Endodermal cell (in vitro differentiated cells): ENCODE measurements around the gene MSL3B.

ENCODE experiments used
- DNase-seq: peaks from one replicate; pipeline ENCODE4 v3.0.0-alpha.2; 2017
- H3K27ac ChIP-seq: 2 replicates; pipeline ENCODE4 v1.5.1; 2013; ENCODE audit warnings: mild to moderate bottlenecking, low read depth, low read length, moderate library complexity
- H3K27me3 ChIP-seq: 2 replicates; pipeline ENCODE4 v1.6.1; 2013; ENCODE audit warnings: mild to moderate bottlenecking, low read length, moderate library complexity; ENCODE audit not compliant: insufficient read depth, control insufficient read depth, poor library complexity, severe bottlenecking
- H3K36me3 ChIP-seq: 2 replicates; pipeline ENCODE4 v1.7.0; 2013; ENCODE audit warnings: mild to moderate bottlenecking, low read length, moderate library complexity; ENCODE audit not compliant: control insufficient read depth, insufficient read depth
- H3K4me1 ChIP-seq: one replicate; pipeline ENCODE4 v1.7.0; 2013; ENCODE audit warnings: low read length; ENCODE audit not compliant: control insufficient read depth, insufficient read depth
- H3K4me3 ChIP-seq: 2 replicates; pipeline ENCODE4 v1.5.1; 2013; ENCODE audit warnings: mild to moderate bottlenecking, low read length, moderate library complexity
- H3K9ac ChIP-seq: 2 replicates; pipeline ENCODE4 v1.6.1; 2013; ENCODE audit warnings: mild to moderate bottlenecking, low read length, moderate library complexity; ENCODE audit not compliant: poor library complexity, severe bottlenecking; ENCODE audit errors: extremely low read depth
- H3K9me3 ChIP-seq: 2 replicates; pipeline ENCODE4 v1.6.1; 2013; ENCODE audit warnings: mild to moderate bottlenecking, low read length, moderate library complexity; ENCODE audit not compliant: control insufficient read depth
- H3K27ac Mint-ChIP-seq: 2 replicates; pipeline ENCODE4 v1.8.0; 2020; ENCODE audit warnings: mixed read lengths
- H3K27me3 Mint-ChIP-seq: 2 replicates; pipeline ENCODE4 v1.8.0; 2021; ENCODE audit warnings: mild to moderate bottlenecking, mixed read lengths; ENCODE audit not compliant: insufficient read depth
- H3K36me3 Mint-ChIP-seq: 2 replicates; pipeline ENCODE4 v1.8.0; 2020; ENCODE audit warnings: low read depth, mixed read lengths
- H3K4me1 Mint-ChIP-seq: 2 replicates; pipeline ENCODE4 v1.8.0; 2020; ENCODE audit warnings: mixed read lengths
- H3K4me3 Mint-ChIP-seq: 2 replicates; pipeline ENCODE4 v1.8.0; 2020; ENCODE audit warnings: mild to moderate bottlenecking, moderate library complexity, mixed read lengths
- H3K9me3 Mint-ChIP-seq: 2 replicates; pipeline ENCODE4 v1.8.0; 2020; ENCODE audit warnings: mild to moderate bottlenecking, mixed read lengths
- WGBS, 2 experiments: methylation state at CpG; one replicate each; pipeline versions ENCODE4 v1.1.5 to v1.1.7; 2013; ENCODE audit warnings: missing lambda C conversion rate in 2 of 2, mixed read lengths in 1 of 2; ENCODE audit not compliant: insufficient coverage in 1 of 2, insufficient read length in 1 of 2; 5-methylcytosine and 5-hydroxymethylcytosine counted together
- TF ChIP-seq, protein P1 (sequence below): fragments of 200-600 bp; sonication (generic); conservative IDR thresholded peaks from 2 replicates; pipeline ENCODE4 v1.5.0; 2021; ENCODE audit warnings: antibody characterized with exemption, mild to moderate bottlenecking

MSL3B gene

DNA sequence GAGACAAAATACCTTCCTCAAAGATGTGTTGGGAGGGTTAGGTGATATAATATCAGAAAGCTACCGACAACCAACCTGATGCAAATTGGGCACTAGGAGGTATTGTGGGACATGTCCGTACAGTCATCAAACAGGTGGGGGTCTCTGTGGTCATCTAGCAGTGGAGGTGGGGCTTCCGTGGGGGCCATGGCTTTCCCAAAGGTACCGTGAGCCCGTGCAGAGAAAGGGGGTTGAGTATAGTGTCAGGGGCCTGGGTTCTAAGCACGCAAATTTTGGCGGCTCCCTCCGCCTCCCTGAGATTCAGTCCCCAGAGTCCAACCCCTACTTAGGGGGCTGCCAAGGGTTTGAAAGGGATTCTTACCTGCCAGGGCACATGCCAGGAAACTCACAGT is 46.5 kb downstream of the MSL3B start:
- no peak overlapping the region for H3K27ac Mint-ChIP-seq

DNA sequence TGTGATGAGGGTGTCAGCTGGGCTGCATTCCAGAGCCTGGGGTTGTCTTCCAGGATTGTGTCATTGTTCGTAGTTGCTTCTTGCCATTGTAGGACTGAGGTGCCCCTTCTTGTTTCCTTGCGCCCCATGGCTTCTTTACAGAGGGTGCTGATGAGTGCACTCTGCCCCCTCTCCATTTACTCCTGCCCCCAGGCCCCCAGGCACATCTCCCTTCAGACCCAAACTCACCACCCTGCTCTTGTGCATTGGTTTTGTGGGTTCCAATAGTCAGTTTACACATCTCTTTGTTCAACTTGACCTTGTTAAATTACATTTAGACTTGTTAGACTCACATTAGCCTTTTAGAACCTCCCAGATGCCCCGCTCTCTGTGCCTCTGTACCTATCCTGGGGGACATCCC is 47.0 kb downstream of the MSL3B start:
- peak; percentile 29 for DNase-seq
- no peaks in the 10 kb centered on the region for H3K4me1 ChIP-seq
- Mint-ChIP-seq H3K4me3 (no peak overlapping the region), H3K27me3 (no peaks in the 10 kb centered on the region), H3K9me3 (peaks cover 2% of the 10 kb centered on the region), H3K27ac (no peak overlapping the region), H3K36me3 (no peaks in the 10 kb centered on the region), H3K4me1 (peaks cover 7% of the 10 kb centered on the region)
- no peak overlapping the region for H3K27ac ChIP-seq
- WGBS, 2 experiments = 67 to 93% methylated on average over 1 to 3 of the region's 3 CpGs
- no peaks in the 10 kb centered on the region for H3K27me3 ChIP-seq
- no peak overlapping the region for H3K4me3 ChIP-seq
- no peak overlapping the region for H3K9ac ChIP-seq
- no peaks in the 10 kb centered on the region for H3K9me3 ChIP-seq
- TF ChIP-seq, protein P1, sequence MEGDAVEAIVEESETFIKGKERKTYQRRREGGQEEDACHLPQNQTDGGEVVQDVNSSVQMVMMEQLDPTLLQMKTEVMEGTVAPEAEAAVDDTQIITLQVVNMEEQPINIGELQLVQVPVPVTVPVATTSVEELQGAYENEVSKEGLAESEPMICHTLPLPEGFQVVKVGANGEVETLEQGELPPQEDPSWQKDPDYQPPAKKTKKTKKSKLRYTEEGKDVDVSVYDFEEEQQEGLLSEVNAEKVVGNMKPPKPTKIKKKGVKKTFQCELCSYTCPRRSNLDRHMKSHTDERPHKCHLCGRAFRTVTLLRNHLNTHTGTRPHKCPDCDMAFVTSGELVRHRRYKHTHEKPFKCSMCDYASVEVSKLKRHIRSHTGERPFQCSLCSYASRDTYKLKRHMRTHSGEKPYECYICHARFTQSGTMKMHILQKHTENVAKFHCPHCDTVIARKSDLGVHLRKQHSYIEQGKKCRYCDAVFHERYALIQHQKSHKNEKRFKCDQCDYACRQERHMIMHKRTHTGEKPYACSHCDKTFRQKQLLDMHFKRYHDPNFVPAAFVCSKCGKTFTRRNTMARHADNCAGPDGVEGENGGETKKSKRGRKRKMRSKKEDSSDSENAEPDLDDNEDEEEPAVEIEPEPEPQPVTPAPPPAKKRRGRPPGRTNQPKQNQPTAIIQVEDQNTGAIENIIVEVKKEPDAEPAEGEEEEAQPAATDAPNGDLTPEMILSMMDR = no peak
- no peaks in the 10 kb centered on the region for H3K36me3 ChIP-seq

More for the DNA sequence above, 46.5 kb downstream of the MSL3B start:
- Mint-ChIP-seq H3K27me3 (no peaks in the 10 kb centered on the region), H3K4me1 (peaks cover 7% of the 10 kb centered on the region), H3K9me3 (peaks cover 2% of the 10 kb centered on the region), H3K36me3 (no peaks in the 10 kb centered on the region), H3K4me3 (no peak overlapping the region)
- H3K36me3 ChIP-seq = no peaks in the 10 kb centered on the region
- no peaks in the 10 kb centered on the region for H3K27me3 ChIP-seq
- no peaks in the 10 kb centered on the region for H3K9me3 ChIP-seq
- WGBS, 2 experiments = 95 to 97% methylated on average over 5 to 8 of the region's 8 CpGs
- TF ChIP-seq, protein P1 = no peak
- no peak for DNase-seq
- no peak overlapping the region for H3K9ac ChIP-seq
- no peak overlapping the region for H3K4me3 ChIP-seq
- H3K27ac ChIP-seq = no peak overlapping the region
- H3K4me1 ChIP-seq = no peaks in the 10 kb centered on the region

DNA sequence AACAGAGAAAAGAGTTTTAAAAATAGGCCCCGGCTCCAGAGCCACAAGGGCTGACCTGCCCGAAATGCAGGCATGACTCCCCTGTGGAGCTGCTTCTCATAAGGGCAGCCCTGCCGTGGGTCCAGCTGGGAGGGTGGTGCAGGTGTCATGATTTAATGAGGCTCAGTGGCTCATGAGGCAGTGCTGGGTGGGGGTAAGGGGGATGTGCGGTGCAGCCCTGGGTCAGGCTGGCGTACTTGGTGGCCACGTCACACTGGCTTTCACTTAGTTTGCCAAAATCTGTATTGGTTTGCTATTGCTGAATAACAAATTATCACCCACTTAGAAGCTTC is 47.4 kb downstream of the MSL3B start:
- 90% methylated on average over 4 to 6 of the region's 6 CpGs for WGBS, 2 experiments

More for the DNA sequence above, 47.4 kb downstream of the MSL3B start:
- peak; percentile 34 for DNase-seq
- Histone ChIP-seq H3K4me3 (no peak overlapping the region), H3K27me3 (no peaks in the 10 kb centered on the region), H3K36me3 (no peaks in the 10 kb centered on the region), H3K27ac (no peak overlapping the region), H3K9me3 (no peaks in the 10 kb centered on the region), H3K9ac (no peak overlapping the region), H3K4me1 (no peaks in the 10 kb centered on the region)
- Mint-ChIP-seq H3K27ac (no peak overlapping the region), H3K4me3 (no peak overlapping the region), H3K9me3 (peaks cover 2% of the 10 kb centered on the region), H3K4me1 (peaks cover 7% of the 10 kb centered on the region), H3K36me3 (no peaks in the 10 kb centered on the region), H3K27me3 (no peaks in the 10 kb centered on the region)
- TF ChIP-seq, protein P1 = no peak
